SK-N-MC (cell line): ENCODE results near the gene ZSCAN31.

Experiments used
- EZH2 ChIP-seq: fragments of 200-600 bp; sonication (generic); IDR thresholded peaks from one replicate; pipeline ENCODE4 v1.6.1; 2017; ENCODE audit warnings: antibody characterized with exemption
- POLR2AphosphoS5 ChIP-seq: IDR thresholded peaks from 2 replicates; pipeline ENCODE4 v1.6.1; 2012; ENCODE audit warnings: mild to moderate bottlenecking, low read depth, low read length, borderline replicate concordance

DNA sequence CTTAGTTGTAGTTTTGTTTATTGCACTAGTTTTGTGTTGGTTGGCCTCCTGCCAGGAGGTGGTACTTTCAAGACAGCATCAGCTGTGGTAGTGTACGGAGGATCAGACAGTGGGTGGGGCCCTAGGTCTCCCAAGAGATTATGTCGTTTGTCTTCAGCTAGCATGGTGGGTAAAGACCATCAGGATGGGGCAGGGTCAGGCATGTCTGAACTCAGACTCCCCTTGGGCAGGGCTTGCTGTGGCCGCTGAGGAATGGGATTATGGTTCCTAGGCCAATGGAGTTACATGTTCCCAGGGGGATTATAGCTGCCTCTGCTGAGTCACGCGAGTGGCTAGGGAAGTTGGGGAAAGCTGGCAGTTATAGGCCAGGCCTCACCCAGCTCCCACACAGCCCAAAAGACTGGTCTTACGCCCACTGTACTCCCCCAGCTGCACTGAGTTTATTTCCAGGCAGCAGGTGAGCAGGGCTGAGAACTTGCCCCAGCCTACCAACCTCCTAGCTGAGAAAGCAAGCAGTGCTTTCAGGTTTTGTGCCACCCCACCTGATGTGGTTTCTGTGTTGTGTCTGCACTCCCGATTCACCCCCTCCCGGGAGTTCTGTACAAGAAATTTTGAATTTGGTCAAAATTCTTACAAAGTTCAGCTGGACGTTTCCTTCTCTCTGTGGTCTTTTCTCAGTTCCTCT is 24.7 kb downstream of the ZSCAN31 start:
- TF ChIP-seq EZH2 (no peak), POLR2AphosphoS5 (no peak)
